B cell (primary cell): ENCODE data around the gene TSSC4. TPM values are rescaled to one million over a fixed set of nuclear protein-coding genes. Genes with fewer than 3 reads are reported as not detected.

ENCODE experiments used
- ATAC-seq: fragments of 200-7000 bp; cut with Tn5 transposase; one replicate; pipeline ENCODE4 v1.10.0; 2021; ENCODE audit warnings: low read depth, mild to moderate bottlenecking, moderate number of reproducible peaks, moderate library complexity
- CTCF ChIA-PET: fragments of 350-600 bp; sonication (Branson Sonifier 250); formaldehyde crosslinking; loops from one replicate; lab custom pipeline; 2021; ENCODE audit warnings: antibody characterized with exemption, inconsistent platforms; lab: Charles Lee
- POLR2A ChIA-PET: fragments of 350-600 bp; sonication (Branson Sonifier 250); formaldehyde crosslinking; loops from one replicate; lab custom pipeline; 2021; ENCODE audit warnings: antibody characterized with exemption; lab: Charles Lee
- DNase-seq: peaks from one replicate; pipeline ENCODE4 v3.0.0; 2013
- H2AFZ ChIP-seq: 2 replicates; pipeline ENCODE4 v1.6.1; 2012; ENCODE audit warnings: mild to moderate bottlenecking, low read depth, low read length; ENCODE audit not compliant: insufficient read depth, poor library complexity, severe bottlenecking
- H3K27ac ChIP-seq, 2 donors: 1 replicate in 1 of 2; 2 replicates in 1 of 2; pipeline ENCODE4 v1.5.1; 2012 to 2013; ENCODE audit warnings: low read length in 2 of 2, mild to moderate bottlenecking in 2 of 2, moderate library complexity in 1 of 2
- H3K27me3 ChIP-seq, 4 experiments: fragments of 200-600 bp in 1 of 4; sonication (generic) in 1 of 4; replicated peaks in 1 of 4; 1 replicate in 2 of 4; 2 replicates in 2 of 4; pipeline versions ENCODE4 v1.6.1 to v1.7.0; 2013 to 2016; ENCODE audit warnings: low read length in 3 of 4, mild to moderate bottlenecking in 2 of 4, mixed read lengths in 1 of 4, moderate library complexity in 1 of 4; ENCODE audit not compliant: insufficient read depth in 4 of 4, control insufficient read depth in 3 of 4; ENCODE audit errors: control extremely low read depth in 1 of 4
- H3K36me3 ChIP-seq, 2 experiments: replicated peaks in 1 of 2; 1 replicate in 1 of 2; 2 replicates in 1 of 2; pipeline versions ENCODE4 v1.6.1 to v1.7.1; 2013; ENCODE audit warnings: low read length in 1 of 2; ENCODE audit not compliant: insufficient read depth in 2 of 2, control insufficient read depth in 1 of 2; ENCODE audit errors: control extremely low read depth in 1 of 2, extremely low read depth in 1 of 2
- H3K4me1 ChIP-seq, 2 donors: fragments of 200-600 bp in 1 of 2; sonication (generic) in 1 of 2; 1 replicate in 1 of 2; 2 replicates in 1 of 2; pipeline versions ENCODE4 v1.5.1 to v1.6.1; 2013 to 2017; ENCODE audit warnings: low read length in 2 of 2; ENCODE audit not compliant: control insufficient read depth in 2 of 2, insufficient read depth in 2 of 2
- H3K4me2 ChIP-seq: replicated peaks from 2 replicates; pipeline ENCODE3; 2012; ENCODE audit warnings: mild to moderate bottlenecking, low read depth, low read length; ENCODE audit not compliant: poor library complexity, severe bottlenecking
- H3K4me3 ChIP-seq, 5 experiments: fragments of 200-600 bp in 1 of 5; sonication (generic) in 1 of 5; 1 replicate in 3 of 5; 2 replicates in 2 of 5; pipeline versions ENCODE4 v1.5.1 to v1.7.0; 2011 to 2016; ENCODE audit warnings: low read length in 4 of 5, mild to moderate bottlenecking in 4 of 5, low read depth in 2 of 5, control low read depth in 1 of 5, moderate library complexity in 1 of 5; ENCODE audit not compliant: insufficient read depth in 1 of 5; ENCODE audit errors: control extremely low read depth in 1 of 5, extremely low read depth in 1 of 5
- H3K79me2 ChIP-seq: fragments of 200-600 bp; sonication (generic); one replicate; pipeline ENCODE4 v1.6.0; 2016; ENCODE audit warnings: low read length; ENCODE audit not compliant: control insufficient read depth, insufficient read depth
- H3K9ac ChIP-seq: fragments of 200-600 bp; sonication (generic); 2 replicates; pipeline ENCODE4 v1.6.1; 2017; ENCODE audit warnings: mild to moderate bottlenecking, low read length, moderate library complexity
- H3K9me3 ChIP-seq, 3 donors: one replicate each; pipeline versions ENCODE4 v1.6.1 to v1.7.1; 2013; ENCODE audit warnings: low read length in 2 of 3; ENCODE audit not compliant: control insufficient read depth in 2 of 3, insufficient read depth in 1 of 3; ENCODE audit errors: control extremely low read depth in 1 of 3
- H4K20me1 ChIP-seq: 2 replicates; pipeline ENCODE4 v1.6.0; 2012; ENCODE audit warnings: mild to moderate bottlenecking, low read length; ENCODE audit not compliant: insufficient read depth, control insufficient read depth, poor library complexity, severe bottlenecking
- H3K27ac Mint-ChIP-seq: one replicate; pipeline ENCODE4 v1.8.0; 2021; ENCODE audit warnings: mixed read lengths
- H3K27me3 Mint-ChIP-seq: one replicate; pipeline ENCODE4 v1.8.0; 2021; ENCODE audit warnings: mixed read lengths
- H3K4me1 Mint-ChIP-seq: one replicate; pipeline ENCODE4 v1.8.0; 2021; ENCODE audit warnings: mixed read lengths
- H3K4me3 Mint-ChIP-seq: one replicate; pipeline ENCODE4 v1.8.0; 2021; ENCODE audit warnings: mixed read lengths
- H3K9me3 Mint-ChIP-seq: one replicate; pipeline ENCODE4 v1.8.0; 2022; ENCODE audit warnings: mixed read lengths; ENCODE audit not compliant: insufficient read depth
- EZH2 ChIP-seq: IDR thresholded peaks from 2 replicates; pipeline ENCODE4 v1.6.1; 2012; ENCODE audit warnings: borderline replicate concordance, low read depth, mild to moderate bottlenecking, moderate library complexity, low read length; ENCODE audit not compliant: insufficient read depth, poor library complexity, severe bottlenecking
- WGBS: methylation state at CpG from one replicate; pipeline ENCODE4 v1.1.5; 2013; ENCODE audit warnings: missing lambda C conversion rate; ENCODE audit not compliant: insufficient coverage; 5-methylcytosine and 5-hydroxymethylcytosine counted together
- intact Hi-C: fragments of 100-400 bp; cut with micrococcal nuclease; formaldehyde crosslinking; loops from one replicate; pipeline ENCODE4 v1.10.0; 2022
- polyA plus RNA-seq: library from polyadenylated mRNA; depleted of rRNA; stranded (reverse); fragments of >200 nt; gene quantifications from 2 replicates; pipeline ENCODE4 v1.2.3, GENCODE V29; 2012
- total RNA-seq, 2 donors: library from RNA; stranded (reverse); fragments of 120-200 nt in 1 of 2; gene quantifications; 1 replicate in 1 of 2; 2 replicates in 1 of 2; pipeline versions ENCODE4 v1.2.3 to v1.2.4, GENCODE V29; 2013 to 2022
- TF ChIP-seq, protein P1 (sequence below): fragments of 200-600 bp; IDR thresholded peaks from one replicate; pipeline ENCODE4 v1.8.0; 2022; ENCODE audit warnings: antibody characterized with exemption, mild to moderate bottlenecking

TSSC4 gene
- total and polyA plus RNA-seq, 2 donors (not counting 1 experiment from before 2014, with no cell fraction given): 49.4 to 57.5 TPM

DNA sequence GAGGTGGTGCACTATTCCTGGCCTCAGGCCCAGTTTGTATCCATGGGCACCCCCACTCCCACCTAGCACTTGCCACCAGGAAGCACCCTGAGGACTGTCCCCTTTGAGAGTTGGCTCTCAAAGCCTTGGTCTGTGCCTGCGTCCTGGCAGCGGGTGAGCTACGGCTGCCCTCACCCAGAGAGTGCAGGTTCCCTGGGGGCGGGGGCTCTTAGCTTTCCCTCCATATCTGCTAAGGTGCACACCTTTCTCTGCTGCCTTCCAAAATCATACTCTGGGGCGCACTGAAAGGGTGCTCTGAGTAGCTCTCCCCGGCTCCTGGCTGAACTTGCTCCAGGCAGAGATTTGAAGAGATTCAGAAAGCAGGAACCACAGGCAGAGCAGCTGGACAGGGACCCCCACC, 51.4 kb downstream of the TSSC4 start:
- peaks cover 0 to 6% (median 3%) of the 10 kb centered on the region in 3 donors for H3K9me3 ChIP-seq
- H3K79me2 ChIP-seq: peaks cover 64% of the 10 kb centered on the region
- no peak for TF ChIP-seq EZH2
- TF ChIP-seq, protein P1, sequence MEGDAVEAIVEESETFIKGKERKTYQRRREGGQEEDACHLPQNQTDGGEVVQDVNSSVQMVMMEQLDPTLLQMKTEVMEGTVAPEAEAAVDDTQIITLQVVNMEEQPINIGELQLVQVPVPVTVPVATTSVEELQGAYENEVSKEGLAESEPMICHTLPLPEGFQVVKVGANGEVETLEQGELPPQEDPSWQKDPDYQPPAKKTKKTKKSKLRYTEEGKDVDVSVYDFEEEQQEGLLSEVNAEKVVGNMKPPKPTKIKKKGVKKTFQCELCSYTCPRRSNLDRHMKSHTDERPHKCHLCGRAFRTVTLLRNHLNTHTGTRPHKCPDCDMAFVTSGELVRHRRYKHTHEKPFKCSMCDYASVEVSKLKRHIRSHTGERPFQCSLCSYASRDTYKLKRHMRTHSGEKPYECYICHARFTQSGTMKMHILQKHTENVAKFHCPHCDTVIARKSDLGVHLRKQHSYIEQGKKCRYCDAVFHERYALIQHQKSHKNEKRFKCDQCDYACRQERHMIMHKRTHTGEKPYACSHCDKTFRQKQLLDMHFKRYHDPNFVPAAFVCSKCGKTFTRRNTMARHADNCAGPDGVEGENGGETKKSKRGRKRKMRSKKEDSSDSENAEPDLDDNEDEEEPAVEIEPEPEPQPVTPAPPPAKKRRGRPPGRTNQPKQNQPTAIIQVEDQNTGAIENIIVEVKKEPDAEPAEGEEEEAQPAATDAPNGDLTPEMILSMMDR: no peak
- DNase-seq: no peak
- no peak overlapping the region for H2AFZ ChIP-seq
- H3K4me1 ChIP-seq: peaks cover 15 to 24% of the 10 kb centered on the region in 2 donors
- H3K27ac ChIP-seq: no peak overlapping the region
- intact Hi-C loops: no loop called here
- no peaks in the 10 kb centered on the region for H3K36me3 ChIP-seq
- ChIA-PET POLR2A (no interaction called here), CTCF (interaction anchor here (0.9 to 1.3 kb wide), 2 partner anchors 31 to 300 kb away, joined by 3 to 4 read pairs; no protein-coding TSS in a partner anchor)
- H3K4me3 ChIP-seq: no peak overlapping the region
- H3K27me3 ChIP-seq: no peaks in the 10 kb centered on the region
- peaks cover 63% of the 10 kb centered on the region for H4K20me1 ChIP-seq
- Mint-ChIP-seq H3K27ac (no peak overlapping the region), H3K9me3 (no peaks in the 10 kb centered on the region), H3K27me3 (no peaks in the 10 kb centered on the region), H3K4me1 (peaks cover 10% of the 10 kb centered on the region), H3K4me3 (no peak overlapping the region)
- no peak for ATAC-seq
- 85% methylated on average over 6 of the region's 6 CpGs for WGBS
- H3K9ac ChIP-seq: no peak overlapping the region
- H3K4me2 ChIP-seq: no peak overlapping the region

DNA sequence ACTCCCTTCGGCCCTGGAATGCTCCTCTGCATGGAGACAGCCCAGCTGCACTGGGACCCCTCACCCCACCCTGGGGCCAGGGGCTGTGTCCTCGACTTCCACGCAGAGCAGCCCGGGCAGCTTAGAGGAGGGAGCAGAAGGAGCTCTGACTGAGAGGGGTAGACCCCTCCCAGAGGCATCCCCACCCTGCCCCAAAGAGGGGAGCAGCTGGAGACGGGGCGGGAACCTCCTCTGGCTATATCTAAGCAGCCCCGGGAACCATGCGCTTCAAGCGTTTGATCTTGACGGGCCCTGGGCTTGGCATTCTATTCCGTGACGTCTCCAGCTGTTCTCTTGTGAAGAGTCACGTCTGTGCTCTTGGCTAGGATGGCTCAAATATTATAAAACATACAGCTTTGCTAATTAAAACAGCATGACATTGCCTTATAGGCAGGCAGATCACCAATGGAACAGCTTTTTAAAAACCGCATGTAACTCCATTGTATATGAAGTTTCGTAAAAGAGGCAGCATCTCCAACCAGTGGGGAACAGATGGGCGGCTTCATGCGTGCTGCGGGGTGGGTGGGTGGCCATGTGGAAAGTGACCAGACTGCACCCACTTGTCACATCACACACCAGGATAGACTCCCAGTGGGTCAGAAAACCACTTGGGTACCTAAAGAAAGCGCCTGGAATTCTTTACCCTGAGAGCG, 51.9 kb downstream of the TSSC4 start:
- ATAC-seq: no peak
- Histone ChIP-seq H3K79me2 (peaks cover 58% of the 10 kb centered on the region), H3K4me2 (no peak overlapping the region), H3K27me3 (no peaks in the 10 kb centered on the region), H3K27ac (no peak overlapping the region), H3K36me3 (no peaks in the 10 kb centered on the region), H3K9ac (no peak overlapping the region), H4K20me1 (peaks cover 62% of the 10 kb centered on the region), H2AFZ (no peak overlapping the region), H3K4me3 (no peak overlapping the region), H3K9me3 (peaks cover 0 to 6% (median 3%) of the 10 kb centered on the region in 3 donors), H3K4me1 (peaks cover 9 to 19% of the 10 kb centered on the region in 2 donors)
- ChIA-PET CTCF (interaction anchor here (0.9 to 1.3 kb wide), 2 partner anchors 31 to 300 kb away, joined by 3 to 4 read pairs; no protein-coding TSS in a partner anchor), POLR2A (no interaction called here)
- Mint-ChIP-seq H3K4me3 (no peak overlapping the region), H3K27ac (no peak overlapping the region), H3K4me1 (peaks cover 4% of the 10 kb centered on the region), H3K9me3 (no peaks in the 10 kb centered on the region), H3K27me3 (no peaks in the 10 kb centered on the region)
- no peak for DNase-seq
- TF ChIP-seq EZH2: no peak
- TF ChIP-seq, protein P1: no peak
- 92% methylated on average over 11 of the region's 20 CpGs for WGBS
- intact Hi-C loops: no loop called here
